ENCODE measurements around the gene STRADA.

The STRADA gene

DNA sequence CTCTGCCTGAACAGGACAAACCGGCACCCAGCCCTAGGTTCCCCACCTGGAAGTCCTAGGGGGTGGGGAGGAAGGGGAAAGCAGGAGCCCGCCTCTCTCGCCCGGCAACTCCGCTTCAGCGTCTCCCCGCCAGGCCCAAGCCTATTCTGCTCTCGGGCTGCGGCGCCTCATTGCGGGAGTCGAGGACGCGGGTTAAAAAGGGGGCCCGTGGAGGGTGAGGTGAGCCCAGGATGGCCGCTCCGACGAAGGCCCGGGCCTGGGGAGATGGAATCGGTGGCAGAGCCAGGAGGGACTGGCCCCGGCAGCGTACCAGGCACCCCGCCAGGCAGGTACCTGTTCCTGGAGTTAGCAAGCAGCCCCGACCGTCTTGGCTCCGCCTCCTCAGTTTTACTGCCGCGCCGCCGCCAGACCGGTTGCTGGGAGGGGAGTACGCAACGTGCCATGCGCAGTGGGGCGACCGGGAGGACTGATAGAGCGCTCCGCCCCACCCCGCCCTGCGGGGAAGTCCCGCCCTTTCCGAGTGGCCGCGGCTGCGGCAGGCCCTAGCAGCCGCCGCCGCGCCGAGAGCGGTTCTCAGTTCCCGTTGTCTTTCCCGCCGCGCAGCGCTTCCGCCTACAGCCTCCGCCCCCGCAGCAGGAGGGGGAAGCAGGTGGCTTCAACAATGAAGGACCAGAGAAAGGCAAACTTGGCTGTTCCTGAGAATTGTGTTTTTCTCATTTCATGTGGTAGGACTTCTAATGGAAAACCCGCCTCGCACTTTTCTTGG lies at the start of gene STRADA:
TSS of gene STRADA (minus strand) at position 392 of the 766 bp plus-strand sequence. CDS start 13,430 bp downstream, outside the sequence.
- peak; percentile 98 for DNase-seq (ENCODE audit: low spot score)

DNA sequence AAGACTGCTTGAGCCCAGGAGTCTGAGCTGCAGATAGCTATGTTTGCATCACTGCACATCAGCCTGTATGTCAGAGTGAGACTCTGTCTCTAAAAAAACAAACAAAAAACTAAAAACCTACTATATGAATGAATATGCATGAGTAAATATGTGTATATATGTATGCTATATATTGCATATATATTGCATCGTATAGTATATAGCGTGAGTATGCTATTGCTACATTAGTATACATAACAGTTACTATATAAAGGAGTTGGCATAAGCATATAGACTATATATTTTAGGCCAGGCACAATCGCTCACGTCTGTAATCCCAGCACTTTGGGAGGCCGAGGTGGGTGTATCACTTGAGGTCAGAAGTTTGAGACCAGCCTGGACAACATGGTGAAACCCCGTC lies 48.5 kb upstream of the STRADA start:
- no peak for DNase-seq (ENCODE audit: low spot score)

DNA sequence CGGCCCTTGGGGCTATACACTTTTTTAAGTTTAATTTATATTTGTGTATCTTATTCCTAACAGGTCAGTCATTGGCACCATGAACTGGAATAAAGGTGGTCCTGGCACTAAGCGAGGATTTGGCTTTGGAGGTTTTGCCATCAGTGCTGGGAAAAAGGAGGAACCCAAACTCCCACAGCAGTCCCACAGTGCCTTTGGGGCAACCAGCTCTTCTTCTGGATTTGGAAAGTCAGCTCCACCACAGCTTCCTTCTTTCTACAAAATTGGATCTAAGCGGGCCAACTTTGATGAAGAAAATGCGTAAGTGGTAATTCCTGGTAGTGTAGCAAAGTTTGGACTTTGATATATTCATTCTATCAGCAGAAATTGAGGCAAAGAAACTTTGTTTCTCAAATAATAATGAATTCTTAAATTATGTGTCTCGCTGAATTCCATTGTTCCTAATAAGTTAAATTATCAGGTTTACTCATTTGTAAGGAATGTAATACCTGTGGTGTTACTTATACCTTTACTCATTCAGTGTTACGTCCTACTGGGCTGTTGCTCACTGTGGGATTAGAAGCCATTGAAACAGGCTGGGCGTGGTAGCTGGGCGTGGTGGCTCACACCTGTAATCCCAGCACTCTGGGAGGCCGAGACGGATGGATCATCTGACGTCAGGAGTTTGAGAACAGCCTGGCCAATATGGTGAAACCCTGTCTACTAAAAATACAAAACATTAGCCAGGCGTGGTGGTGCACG lies 45.5 kb upstream of the STRADA start:
- DNase-seq (ENCODE audit: low spot score): no peak

DNA sequence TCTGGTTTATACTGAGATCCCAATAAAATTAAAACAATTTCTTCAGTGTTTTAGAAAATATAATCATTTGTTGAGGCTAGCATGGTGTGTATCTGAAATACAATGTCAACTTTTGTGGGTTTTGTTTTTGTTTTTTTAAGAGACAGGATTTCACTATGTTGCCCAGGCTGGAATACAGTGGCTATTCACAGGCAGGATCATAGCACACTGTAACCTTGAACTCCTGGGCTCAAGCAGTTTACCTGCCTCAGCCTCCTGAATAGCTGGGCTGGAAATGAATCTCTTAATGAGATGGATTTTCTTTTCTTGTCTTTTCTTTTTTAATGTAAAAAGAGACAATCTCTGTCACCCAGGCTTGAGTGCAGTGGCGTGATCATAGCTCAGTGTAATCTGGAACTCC lies 44.5 kb upstream of the STRADA start:
- no peak for DNase-seq (ENCODE audit: low spot score)

GRCh38 chr17:63785556-63785955 lies 44.0 kb upstream of the STRADA start:
- no peak for DNase-seq (ENCODE audit: low spot score)

GRCh38 chr17:63783522-63783921 lies 41.9 kb upstream of the STRADA start:
- DNase-seq (ENCODE audit: low spot score): no peak

DNA sequence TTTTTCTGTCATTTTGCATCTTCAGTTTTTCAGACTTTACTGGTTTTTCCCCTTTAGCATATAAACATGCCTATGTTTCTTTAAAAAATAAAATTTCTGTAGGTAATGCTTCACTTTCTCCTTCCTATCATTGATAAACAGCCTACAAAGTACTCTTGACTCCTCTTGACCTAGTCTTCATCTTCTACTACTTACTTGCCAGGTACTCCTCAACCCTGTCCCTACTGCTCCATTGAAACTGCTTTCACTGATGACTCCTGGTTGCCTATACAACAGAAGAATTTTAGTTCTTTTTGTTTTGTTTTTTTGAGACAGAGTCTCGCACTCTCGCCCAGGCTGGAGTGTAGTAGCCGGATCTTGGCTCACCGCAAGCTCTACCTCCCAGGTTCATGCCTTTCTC lies 39.3 kb upstream of the STRADA start:
- DNase-seq (ENCODE audit: low spot score): no peak

DNA sequence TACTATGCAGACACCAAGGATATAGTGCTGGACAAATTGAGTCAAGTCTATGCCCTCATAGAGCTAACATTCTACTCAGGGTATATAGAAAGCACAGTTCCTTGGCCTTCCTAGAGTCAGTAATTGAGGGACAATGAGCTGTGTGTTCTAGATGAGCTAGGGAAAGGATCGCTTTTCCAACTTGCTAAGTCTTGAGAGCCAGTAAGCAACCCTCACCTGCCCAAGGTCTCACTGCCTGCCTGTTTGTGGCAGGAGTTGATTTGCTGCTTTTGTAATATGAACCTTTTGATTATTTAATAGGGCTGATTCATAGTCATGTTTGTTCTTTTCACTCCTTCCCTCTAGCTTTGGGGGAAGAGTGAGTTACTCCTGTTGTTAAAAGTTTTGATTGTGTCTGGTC lies 38.9 kb upstream of the STRADA start:
- no peak for DNase-seq (ENCODE audit: low spot score)

DNA sequence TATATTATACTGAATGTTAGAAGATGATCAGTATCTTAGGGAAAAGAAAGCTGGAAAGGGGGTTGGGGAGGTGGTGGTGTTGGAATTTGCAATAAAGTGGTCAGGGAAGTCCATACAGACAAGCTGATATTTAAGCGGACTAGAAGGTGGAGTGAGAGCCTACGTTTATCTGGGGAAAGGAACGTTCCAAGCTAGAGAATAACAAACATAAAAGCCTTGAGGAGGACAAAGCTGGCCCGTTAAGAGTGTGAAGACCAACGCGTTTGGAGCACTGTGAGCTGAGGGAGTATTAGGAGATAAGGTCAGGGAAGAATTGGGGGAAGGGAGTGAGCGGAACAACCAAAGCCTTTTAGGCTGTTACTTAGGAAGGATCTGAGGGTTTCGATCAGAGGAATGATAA lies 33.8 kb upstream of the STRADA start:
- DNase-seq (ENCODE audit: low spot score): no peak

DNA sequence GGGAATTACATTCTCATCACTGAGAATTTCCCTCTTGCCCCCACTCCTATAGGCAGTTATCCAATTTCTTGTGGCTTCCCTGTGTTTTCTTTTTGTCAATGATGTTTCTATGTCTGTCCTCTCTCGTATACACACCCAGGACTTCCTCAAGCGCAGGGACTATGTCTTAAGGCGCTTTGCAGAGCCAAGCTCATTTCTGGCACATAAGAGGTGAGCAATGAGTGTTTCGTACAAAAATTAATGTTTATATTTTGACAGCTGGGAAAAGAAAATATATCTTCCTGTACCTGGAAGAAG lies 33.3 kb upstream of the STRADA start:
- DNase-seq (ENCODE audit: low spot score): no peak

DNA sequence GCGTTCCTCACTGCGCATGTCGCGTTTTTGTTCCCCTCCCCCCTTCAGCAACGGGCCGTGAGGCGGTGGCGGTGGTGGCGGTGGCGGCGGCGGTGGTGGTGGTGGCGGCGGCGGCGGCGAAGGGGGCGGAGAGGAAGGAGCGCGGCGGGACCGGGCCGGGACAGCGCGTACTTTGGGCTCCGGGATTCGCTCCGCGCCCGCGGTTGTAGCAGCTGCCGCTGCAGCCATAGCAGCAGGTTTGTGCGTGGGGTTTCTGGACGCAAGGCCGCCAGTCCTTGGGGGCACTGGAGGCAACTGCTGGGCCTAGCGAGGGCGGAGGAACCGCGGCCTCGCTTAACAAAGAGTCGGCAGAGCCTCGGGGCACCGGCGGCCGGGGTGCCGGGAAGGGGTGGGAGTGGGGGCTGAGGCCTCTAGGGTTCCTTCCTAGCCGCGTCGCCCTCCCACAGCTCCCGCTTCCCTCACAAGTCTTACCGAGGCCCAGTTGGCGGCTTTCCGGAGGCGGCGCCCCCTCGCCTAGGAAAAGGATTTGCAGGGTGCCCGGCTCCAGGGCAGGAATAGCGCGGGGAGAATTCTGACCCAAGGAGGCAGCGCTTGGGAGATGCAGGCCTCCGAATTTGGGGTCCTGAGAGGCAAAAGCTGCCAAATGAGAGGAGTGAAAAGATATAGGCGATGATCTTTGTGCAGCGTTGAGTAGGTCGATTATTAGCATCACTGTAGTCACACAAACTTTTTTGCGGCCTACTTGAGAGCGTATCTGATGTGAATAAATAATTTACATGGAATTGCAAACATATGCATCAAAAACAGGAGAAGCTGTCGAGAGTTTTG lies 32.8 kb upstream of the STRADA start, which contains the start of gene DDX42:
TSS of gene DDX42 (plus strand) at position 30 of the 828 bp plus-strand sequence. CDS start 12,880 bp downstream, outside the sequence.
- no peak for DNase-seq (ENCODE audit: low spot score)

DNA sequence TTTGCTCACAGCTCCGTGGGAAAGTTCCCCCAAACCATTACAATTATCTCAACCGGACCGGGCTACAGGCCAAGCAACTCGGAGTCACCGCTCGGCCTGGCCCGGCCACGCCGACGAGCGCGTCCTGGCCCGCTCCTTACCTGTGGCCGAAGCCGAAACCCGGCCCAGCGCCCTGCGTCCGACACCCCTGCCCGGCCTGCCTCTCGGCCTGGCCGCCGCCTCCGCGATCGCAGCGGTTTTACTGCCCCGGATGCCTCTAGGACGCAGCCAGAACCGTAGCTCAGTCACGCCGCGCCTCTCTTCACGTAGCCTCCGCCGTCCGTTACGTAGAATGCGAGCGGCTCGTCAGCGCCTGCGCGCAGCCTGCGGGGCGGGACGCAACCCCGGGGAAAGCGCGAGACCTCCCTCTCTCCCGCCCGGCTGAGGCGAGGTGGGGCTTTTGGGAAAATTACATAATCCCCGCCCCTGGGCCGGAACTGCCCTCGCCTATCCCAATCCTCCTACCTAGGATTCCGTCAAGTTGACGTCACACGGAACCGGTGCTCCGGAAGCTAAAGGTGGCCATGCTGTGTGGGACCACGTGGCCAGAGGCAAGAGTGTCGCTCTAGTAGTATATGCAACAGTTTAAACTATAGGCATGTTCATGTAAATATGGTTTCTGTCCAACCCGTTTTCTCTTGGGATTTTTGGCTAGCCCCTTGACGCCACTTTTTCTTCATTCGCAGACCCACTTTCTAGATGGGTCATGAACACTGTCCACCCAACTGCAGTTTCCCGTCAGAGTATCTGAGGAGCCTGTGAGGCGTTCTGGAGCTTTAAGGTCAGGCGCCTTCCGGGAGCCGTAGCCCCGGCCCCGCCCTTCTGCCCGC lies 31.9 kb upstream of the STRADA start, which contains the start of gene CCDC47:
TSS of gene CCDC47 (minus strand) at position 326 of the 869 bp plus-strand sequence. CDS start 7,422 bp downstream, outside the sequence.
- DNase-seq (ENCODE audit: low spot score): peak; percentile 99

- DNase-seq (ENCODE audit: low spot score): peak; percentile 7
Measured at GRCh38 chr17:63772801-63773271, 31.2 kb upstream of the STRADA start.

- no peak for DNase-seq (ENCODE audit: low spot score)
Measured at GRCh38 chr17:63768433-63768832, 26.8 kb upstream of the STRADA start.

- DNase-seq (ENCODE audit: low spot score): no peak
Measured at GRCh38 chr17:63766754-63767153, 25.2 kb upstream of the STRADA start.

- DNase-seq (ENCODE audit: low spot score): peak; percentile 62
Measured at GRCh38 chr17:63764716-63765115, 23.1 kb upstream of the STRADA start.

DNA sequence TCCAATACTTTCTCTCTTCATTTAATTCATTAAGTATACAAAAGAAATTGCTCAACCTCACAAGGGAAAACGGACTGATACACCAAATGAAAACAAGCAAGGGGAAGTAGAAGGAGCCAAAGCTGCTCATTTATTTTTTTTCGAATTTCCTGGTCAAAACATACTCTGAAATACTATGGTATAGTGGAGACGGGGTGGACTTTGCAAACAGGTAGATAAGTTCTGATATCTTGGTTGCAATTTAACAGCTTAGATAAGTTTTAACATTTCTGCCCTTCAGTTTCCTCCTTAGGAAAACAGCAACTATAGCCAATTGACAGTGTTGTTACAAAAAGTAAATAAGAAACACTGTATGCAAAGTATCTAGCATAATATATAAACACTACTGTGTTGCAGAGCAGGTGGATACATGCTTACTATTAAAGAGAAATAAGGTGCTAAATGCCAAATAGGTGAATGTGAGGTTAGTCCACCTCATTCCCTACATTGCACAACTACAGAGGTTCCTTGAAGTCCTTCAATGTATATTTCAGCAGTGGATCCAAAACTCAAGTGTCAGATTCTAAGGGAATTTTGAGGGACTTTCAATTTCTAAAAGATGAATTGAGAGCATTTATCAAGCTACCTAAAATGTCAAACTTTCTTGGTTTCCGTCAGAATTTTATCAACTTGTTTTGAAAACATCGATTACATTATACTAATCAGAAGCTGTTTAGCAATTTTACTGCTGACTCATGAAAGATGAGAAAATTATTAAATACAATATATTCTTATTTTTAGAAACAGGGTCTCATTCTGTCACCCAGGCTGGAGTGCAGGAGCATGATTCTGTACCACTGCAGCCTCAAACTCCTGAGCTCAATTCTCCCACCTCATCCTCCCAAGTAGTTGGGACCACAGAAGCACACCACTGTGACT lies 20.8 kb upstream of the STRADA start:
- no peak for DNase-seq (ENCODE audit: low spot score)

GRCh38 chr17:63760771-63761539 lies 19.4 kb upstream of the STRADA start:
- no peak for DNase-seq (ENCODE audit: low spot score)

- no peak for DNase-seq (ENCODE audit: low spot score)
Measured at GRCh38 chr17:63758428-63758827, 16.8 kb upstream of the STRADA start.
